Astrocyte (in vitro differentiated cells and primary cell): ENCODE data around the gene ING1.

Experiments used
- EZH2 ChIP-seq: IDR thresholded peaks from 2 replicates; pipeline ENCODE4 v1.6.1; 2012; ENCODE audit warnings: mild to moderate bottlenecking, low read length, inconsistent platforms; ENCODE audit not compliant: insufficient read depth
- TF ChIP-seq, protein P1 (sequence below): IDR thresholded peaks from 2 replicates; pipeline ENCODE4 v1.5.1; 2011; ENCODE audit warnings: low read depth, mild to moderate bottlenecking, inconsistent platforms, low read length, moderate library complexity; ENCODE audit not compliant: insufficient read depth

DNA sequence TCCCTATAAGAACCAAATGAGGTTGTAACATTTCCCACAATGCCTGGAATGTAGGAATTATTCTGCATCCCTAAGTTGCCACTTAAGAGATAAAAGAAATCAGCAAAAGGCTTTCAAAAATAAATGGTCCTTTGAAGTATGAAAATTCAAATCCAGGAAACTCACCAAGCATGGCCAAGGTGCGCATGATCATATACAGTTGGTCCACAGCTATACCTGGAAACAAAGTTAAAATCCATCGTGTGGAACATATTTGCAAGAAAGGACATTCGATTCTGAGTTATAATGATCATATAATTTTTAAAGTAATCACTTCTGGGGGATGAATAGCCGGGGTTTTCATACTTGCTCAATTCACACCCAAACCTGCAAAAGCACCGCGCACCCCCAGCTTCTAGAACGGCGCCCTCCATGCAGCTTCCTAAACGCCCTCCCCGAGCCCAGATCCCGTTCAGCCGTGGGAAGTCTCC lies 8.1 kb upstream of the ING1 start:
- no peak for TF ChIP-seq EZH2
- TF ChIP-seq, protein P1, sequence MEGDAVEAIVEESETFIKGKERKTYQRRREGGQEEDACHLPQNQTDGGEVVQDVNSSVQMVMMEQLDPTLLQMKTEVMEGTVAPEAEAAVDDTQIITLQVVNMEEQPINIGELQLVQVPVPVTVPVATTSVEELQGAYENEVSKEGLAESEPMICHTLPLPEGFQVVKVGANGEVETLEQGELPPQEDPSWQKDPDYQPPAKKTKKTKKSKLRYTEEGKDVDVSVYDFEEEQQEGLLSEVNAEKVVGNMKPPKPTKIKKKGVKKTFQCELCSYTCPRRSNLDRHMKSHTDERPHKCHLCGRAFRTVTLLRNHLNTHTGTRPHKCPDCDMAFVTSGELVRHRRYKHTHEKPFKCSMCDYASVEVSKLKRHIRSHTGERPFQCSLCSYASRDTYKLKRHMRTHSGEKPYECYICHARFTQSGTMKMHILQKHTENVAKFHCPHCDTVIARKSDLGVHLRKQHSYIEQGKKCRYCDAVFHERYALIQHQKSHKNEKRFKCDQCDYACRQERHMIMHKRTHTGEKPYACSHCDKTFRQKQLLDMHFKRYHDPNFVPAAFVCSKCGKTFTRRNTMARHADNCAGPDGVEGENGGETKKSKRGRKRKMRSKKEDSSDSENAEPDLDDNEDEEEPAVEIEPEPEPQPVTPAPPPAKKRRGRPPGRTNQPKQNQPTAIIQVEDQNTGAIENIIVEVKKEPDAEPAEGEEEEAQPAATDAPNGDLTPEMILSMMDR: no peak
